T-helper 17 cell (primary cell): Measurements from ENCODE around the gene MRO. TPM values are rescaled to one million over a fixed set of nuclear protein-coding genes. Genes with fewer than 3 reads are reported as not detected.
"Not testable (repeated sequence)": the region's sequence is repeated elsewhere in the genome, so short reads cannot be mapped to it uniquely, and the experiment has no call there.

ENCODE experiments used
- ATAC-seq: fragments of 150-1000 bp; cut with Tn5 transposase; 2 replicates; pipeline ENCODE4 v1.10.0; 2021; ENCODE audit warnings: mild to moderate bottlenecking, moderate library complexity
- DNase-seq, 3 donors: peaks; one replicate each; pipeline versions ENCODE4 v3.0.0 to v3.0.0-alpha.2; 2020 to 2021
- H3K9me3 ChIP-seq: one replicate; pipeline ENCODE4 v1.7.0; 2013; ENCODE audit warnings: low read length, mild to moderate bottlenecking; ENCODE audit not compliant: control insufficient read depth, poor library complexity, severe bottlenecking
- H3K27ac Mint-ChIP-seq: one replicate; pipeline ENCODE4 v1.8.0; 2022; ENCODE audit warnings: mild to moderate bottlenecking, moderate library complexity, mixed read lengths
- H3K27me3 Mint-ChIP-seq: one replicate; pipeline ENCODE4 v1.8.0; 2022; ENCODE audit warnings: mixed read lengths
- H3K36me3 Mint-ChIP-seq: one replicate; pipeline ENCODE4 v1.8.0; 2022; ENCODE audit warnings: low read depth, mixed read lengths
- H3K4me1 Mint-ChIP-seq: one replicate; pipeline ENCODE4 v1.8.0; 2022; ENCODE audit warnings: mild to moderate bottlenecking, mixed read lengths
- H3K4me3 Mint-ChIP-seq: one replicate; pipeline ENCODE4 v1.8.0; 2022; ENCODE audit warnings: mild to moderate bottlenecking, moderate library complexity, mixed read lengths
- total RNA-seq, 4 donors: library from RNA in 2 of 4; stranded (reverse) in 2 of 4; gene quantifications; one replicate each; pipeline ENCODE4 v1.2.3 and lab custom pipeline; 2022 to 2026

MRO gene
- total RNA-seq (not detected), total RNA-seq (lab: John Stamatoyannopoulos, UW) (0 reads per million in 2 donors)

- ATAC-seq (peak; percentile 99), DNase-seq (peak; percentile 56 to 73 (median 64))
- Mint-ChIP-seq H3K27ac (no peak within 1 kb of the TSS), H3K4me1 (peaks cover 3% of the 10 kb centered on the region), H3K4me3 (no peak within 1 kb of the TSS), H3K27me3 (peaks cover 21% of the 10 kb centered on the region), H3K36me3 (peaks cover 6% of the 10 kb centered on the region)
- no peaks in the 10 kb centered on the region for H3K9me3 ChIP-seq
Observed at GRCh38 chr18:50819728-50820378, at the start of gene MRO. Gene MRO, minus strand, starts transcription at chr18:50820016. Its CDS starts 10,616 bp downstream, at chr18:50809400.

- Mint-ChIP-seq H3K27ac (no peak overlapping the region), H3K36me3 (no peaks in the 10 kb centered on the region)
- no peak for DNase-seq
Observed at GRCh38 chr18:50869150-50869549, 49.3 kb upstream of the MRO start.

GRCh38 chr18:50866765-50867164 lies 46.9 kb upstream of the MRO start:
- Mint-ChIP-seq H3K36me3 (no peaks in the 10 kb centered on the region), H3K4me1 (no peaks in the 10 kb centered on the region), H3K27me3 (peaks cover 2% of the 10 kb centered on the region), H3K27ac (no peak overlapping the region), H3K4me3 (no peak overlapping the region)
- DNase-seq (no peak), ATAC-seq (no peak)
- H3K9me3 ChIP-seq, result no peaks in the 10 kb centered on the region

More at GRCh38 chr18:50869150-50869549, 49.3 kb upstream of the MRO start:
- no peaks in the 10 kb centered on the region for H3K9me3 ChIP-seq
- Mint-ChIP-seq H3K4me3 (no peak overlapping the region), H3K4me1 (no peaks in the 10 kb centered on the region), H3K27me3 (peaks cover 10% of the 10 kb centered on the region)
- no peak for ATAC-seq

GRCh38 chr18:50863840-50864375 lies 44.1 kb upstream of the MRO start:
- H3K36me3 Mint-ChIP-seq, result no peaks in the 10 kb centered on the region
- no peaks in the 10 kb centered on the region for H3K9me3 ChIP-seq
- no peak overlapping the region for H3K27ac Mint-ChIP-seq
- peaks cover 12% of the 10 kb centered on the region for H3K27me3 Mint-ChIP-seq
- H3K4me1 Mint-ChIP-seq, result no peaks in the 10 kb centered on the region
- DNase-seq (no peak), ATAC-seq (no peak)
- H3K4me3 Mint-ChIP-seq, result no peak overlapping the region

- Mint-ChIP-seq H3K4me3 (no peak overlapping the region), H3K4me1 (peaks cover 6% of the 10 kb centered on the region)
- ATAC-seq, result no peak
Observed at GRCh38 chr18:50862401-50862800, 42.6 kb upstream of the MRO start.

GRCh38 chr18:50861617-50862016 lies 41.8 kb upstream of the MRO start:
- peaks cover 10% of the 10 kb centered on the region for H3K4me1 Mint-ChIP-seq
- no peaks in the 10 kb centered on the region for H3K36me3 Mint-ChIP-seq
- peaks cover 12% of the 10 kb centered on the region for H3K27me3 Mint-ChIP-seq
- ATAC-seq (no peak), DNase-seq (no peak)
- H3K9me3 ChIP-seq, result no peaks in the 10 kb centered on the region
- H3K4me3 Mint-ChIP-seq, result no peak overlapping the region
- no peak overlapping the region for H3K27ac Mint-ChIP-seq

More at GRCh38 chr18:50862401-50862800, 42.6 kb upstream of the MRO start:
- no peak for DNase-seq
- Mint-ChIP-seq H3K27me3 (peaks cover 12% of the 10 kb centered on the region), H3K36me3 (no peaks in the 10 kb centered on the region), H3K27ac (no peak overlapping the region)
- no peaks in the 10 kb centered on the region for H3K9me3 ChIP-seq

- no peak for DNase-seq
- H3K36me3 Mint-ChIP-seq, result no peaks in the 10 kb centered on the region
- ATAC-seq, result no peak
- peaks cover 12% of the 10 kb centered on the region for H3K27me3 Mint-ChIP-seq
- H3K9me3 ChIP-seq, result no peaks in the 10 kb centered on the region
- no peak overlapping the region for H3K4me3 Mint-ChIP-seq
- no peak overlapping the region for H3K27ac Mint-ChIP-seq
- peaks cover 12% of the 10 kb centered on the region for H3K4me1 Mint-ChIP-seq
Observed at GRCh38 chr18:50859793-50860555, 40.2 kb upstream of the MRO start.

- Mint-ChIP-seq H3K36me3 (peaks cover 7% of the 10 kb centered on the region), H3K4me1 (peaks cover 12% of the 10 kb centered on the region), H3K4me3 (peak overlapping the region; percentile 22), H3K27me3 (peaks cover 12% of the 10 kb centered on the region), H3K27ac (peak overlapping the region; percentile 68)
- no peak for ATAC-seq
- DNase-seq, result no peak
- H3K9me3 ChIP-seq, result no peaks in the 10 kb centered on the region
Observed at GRCh38 chr18:50857694-50858093, 37.9 kb upstream of the MRO start.

- H3K27me3 Mint-ChIP-seq, result peaks cover 12% of the 10 kb centered on the region
- H3K27ac Mint-ChIP-seq, result peak overlapping the region; percentile 41
- not testable (repeated sequence) for DNase-seq, H3K9me3 ChIP-seq, H3K36me3 Mint-ChIP-seq, ATAC-seq
- peak overlapping the region; percentile 22 for H3K4me3 Mint-ChIP-seq
- H3K4me1 Mint-ChIP-seq, result peaks cover 12% of the 10 kb centered on the region
Observed at GRCh38 chr18:50857166-50857565, 37.4 kb upstream of the MRO start.

GRCh38 chr18:50855976-50856757 lies 36.4 kb upstream of the MRO start:
- Mint-ChIP-seq H3K4me1 (peaks cover 12% of the 10 kb centered on the region), H3K27ac (peak overlapping the region; percentile 41), H3K4me3 (no peak overlapping the region), H3K36me3 (peaks cover 9% of the 10 kb centered on the region), H3K27me3 (peaks cover 8% of the 10 kb centered on the region)
- DNase-seq (no peak), ATAC-seq (no peak)
- no peaks in the 10 kb centered on the region for H3K9me3 ChIP-seq

GRCh38 chr18:50853863-50854271 lies 34.1 kb upstream of the MRO start:
- no peak for DNase-seq
- H3K9me3 ChIP-seq, result no peaks in the 10 kb centered on the region
- Mint-ChIP-seq H3K4me3 (no peak overlapping the region), H3K4me1 (peaks cover 12% of the 10 kb centered on the region), H3K36me3 (peaks cover 9% of the 10 kb centered on the region), H3K27ac (no peak overlapping the region), H3K27me3 (peaks cover 6% of the 10 kb centered on the region)
- ATAC-seq, result no peak

- H3K4me1 Mint-ChIP-seq, result peaks cover 5% of the 10 kb centered on the region
- ATAC-seq, result no peak
Observed at GRCh38 chr18:50850307-50851065, 30.7 kb upstream of the MRO start.

More at GRCh38 chr18:50850307-50851065, 30.7 kb upstream of the MRO start:
- no peak overlapping the region for H3K4me3 Mint-ChIP-seq
- peaks cover 11% of the 10 kb centered on the region for H3K27me3 Mint-ChIP-seq
- DNase-seq, result no peak
- H3K36me3 Mint-ChIP-seq, result peaks cover 14% of the 10 kb centered on the region
- H3K27ac Mint-ChIP-seq, result no peak overlapping the region
- H3K9me3 ChIP-seq, result no peaks in the 10 kb centered on the region
